ENCODE results near the gene SIN3B. TPM values are rescaled to one million over a fixed set of nuclear protein-coding genes. Genes with fewer than 3 reads are reported as not detected.

The SIN3B gene
- polyA plus RNA-seq, 1 of the 3 experiments (the other 2 are of a cell fraction) = 29.7 TPM

- Histone ChIP-seq H3K36me3 (replicated peaks in 1 of 2; ENCODE audit: control insufficient read depth in 1 of 2, insufficient read depth in 2 of 2, low read length in 1 of 2) (no peaks in the 10 kb centered on the region), H3K9ac (no peak overlapping the region), H3K9me2 (no peaks in the 10 kb centered on the region), H4K20me1 (ENCODE audit: insufficient read depth) (no peaks in the 10 kb centered on the region), H3K4me2 (no peak overlapping the region), H3K4me1 (ENCODE audit: control insufficient read depth in 1 of 2, insufficient read depth in 2 of 2, low read depth in 1 of 2, low read length in 1 of 2) (no peaks in the 10 kb centered on the region), H3K9me3 (no peaks in the 10 kb centered on the region), H2AFZ (ENCODE audit: low read depth) (no peak overlapping the region), H3K27me3 (ENCODE audit: insufficient read depth) (peaks cover 24% of the 10 kb centered on the region), H3K79me2 (ENCODE audit: insufficient read depth) (no peaks in the 10 kb centered on the region), H3F3A (replicated peaks; ENCODE audit: insufficient read depth) (no peaks in the 10 kb centered on the region), H3K4me3 (ENCODE audit: low read depth in 2 of 2, low read length in 1 of 2) (no peak overlapping the region), H3K27ac (ENCODE audit: low read depth in 2 of 2, low read length in 1 of 2) (no peak overlapping the region)
- POLR2A ChIA-PET = no interaction called here
- CTCF ChIA-PET = no interaction called here
- WGBS (ENCODE audit: low lambda C conversion rate) = 0% methylated on average over 1 of the region's 1 CpG
- DNase-seq = no peak
- TF ChIP-seq CTCF (IDR thresholded peaks at IDR 0.05) (no peak), FOXJ3 (CRISPR knock-in tag; IDR thresholded peaks at IDR 0.05) (no peak), POLR2AphosphoS5 (IDR thresholded peaks at IDR 0.05; ENCODE audit: low read depth, low read length) (no peak), SMC3 (IDR thresholded peaks at IDR 0.05; ENCODE audit: low read depth, low read length) (no peak), USF2 (IDR thresholded peaks at IDR 0.05; ENCODE audit: borderline replicate concordance, low read depth, low read length) (no peak), IRF3 (IDR thresholded peaks at IDR 0.05; ENCODE audit: low read depth, low read length) (no peak)
These were observed 93.4 kb downstream of the SIN3B start for GRCh38 chr19:16922592-16922934.

GRCh38 chr19:16922949-16923348 is 93.8 kb downstream of the SIN3B start:
- Histone ChIP-seq H3K27me3 (ENCODE audit: insufficient read depth) (peaks cover 20% of the 10 kb centered on the region), H3K4me3 (ENCODE audit: low read depth in 2 of 2, low read length in 1 of 2) (no peak overlapping the region), H3K79me2 (ENCODE audit: insufficient read depth) (no peaks in the 10 kb centered on the region), H3K9me3 (no peaks in the 10 kb centered on the region), H3K4me2 (no peak overlapping the region), H3K36me3 (replicated peaks in 1 of 2; ENCODE audit: control insufficient read depth in 1 of 2, insufficient read depth in 2 of 2, low read length in 1 of 2) (no peaks in the 10 kb centered on the region), H3K27ac (ENCODE audit: low read depth in 2 of 2, low read length in 1 of 2) (no peak overlapping the region), H3F3A (replicated peaks; ENCODE audit: insufficient read depth) (no peaks in the 10 kb centered on the region), H4K20me1 (ENCODE audit: insufficient read depth) (no peaks in the 10 kb centered on the region), H2AFZ (ENCODE audit: low read depth) (no peak overlapping the region), H3K4me1 (ENCODE audit: control insufficient read depth in 1 of 2, insufficient read depth in 2 of 2, low read depth in 1 of 2, low read length in 1 of 2) (no peaks in the 10 kb centered on the region), H3K9me2 (no peaks in the 10 kb centered on the region), H3K9ac (no peak overlapping the region)
- no peak for DNase-seq
- CTCF ChIA-PET = no interaction called here
- WGBS (ENCODE audit: low lambda C conversion rate) = 11% methylated on average over 13 of the region's 13 CpGs
- POLR2A ChIA-PET = no interaction called here
- TF ChIP-seq FOXM1 (IDR thresholded peaks at IDR 0.05; ENCODE audit: low read depth) (no peak), EZH2phosphoT487 (IDR thresholded peaks at IDR 0.05; ENCODE audit: borderline replicate concordance, low read depth) (no peak), RFX5 (IDR thresholded peaks at IDR 0.05; ENCODE audit: low read length) (no peak), PBX3 (IDR thresholded peaks at IDR 0.05) (no peak), ZBTB33 (IDR thresholded peaks at IDR 0.05; ENCODE audit: borderline replicate concordance, low read depth) (no peak), RAD21 (IDR thresholded peaks at IDR 0.05; ENCODE audit: low read length) (no peak), RCOR1 (IDR thresholded peaks at IDR 0.05; ENCODE audit: low read length) (no peak), MXI1 (IDR thresholded peaks at IDR 0.05; ENCODE audit: low read depth, low read length) (no peak), NFIC (IDR thresholded peaks at IDR 0.05; ENCODE audit: borderline replicate concordance) (no peak), TEAD4 (IDR thresholded peaks at IDR 0.05; ENCODE audit: borderline replicate concordance, insufficient read depth) (no peak), FOSL2 (IDR thresholded peaks at IDR 0.05; ENCODE audit: borderline replicate concordance, low read depth) (no peak), POLR2AphosphoS5 (IDR thresholded peaks at IDR 0.05; ENCODE audit: low read depth, low read length) (no peak), TCF12 (IDR thresholded peaks at IDR 0.05) (no peak), GATA2 (CRISPR knock-in tag; IDR thresholded peaks at IDR 0.05) (no peak), GABPA (IDR thresholded peaks at IDR 0.05; ENCODE audit: low read depth) (no peak), MAX (IDR thresholded peaks at IDR 0.05; ENCODE audit: low read depth) (no peak), YY1 (IDR thresholded peaks at IDR 0.05; ENCODE audit: low read depth) (no peak)

All from SK-N-SH (cell line).